H1 (cell line): ENCODE measurements around the gene ASCL5. TPM values are rescaled to one million over a fixed set of nuclear protein-coding genes. Genes with fewer than 3 reads are reported as not detected.

Source experiments
- CTCF ChIA-PET: fragments of 300-600 bp; sonication (Branson Sonifier 250); formaldehyde crosslinking; loops from one replicate; lab custom pipeline; 2021; ENCODE audit not compliant: partially characterized antibody; lab: Charles Lee
- POLR2A ChIA-PET: fragments of 300-600 bp; sonication (Branson Sonifier 250); formaldehyde crosslinking; loops from one replicate; lab custom pipeline; 2021; ENCODE audit warnings: inconsistent platforms; ENCODE audit not compliant: partially characterized antibody; lab: Charles Lee
- DNase-seq, 2 experiments: peaks; one replicate each; pipeline versions ENCODE4 v3.0.0 to v3.0.0-alpha.2; 2010 to 2022; ENCODE audit warnings: low spot score in 2 of 2, low read depth in 1 of 2, mixed read lengths in 1 of 2
- FAIRE-seq: peaks from 2 replicates; lab custom pipeline; 2011; peaks lifted over from hg19 to GRCh38; lab: Jason Lieb, UNC
- H2AFZ ChIP-seq: 2 replicates; pipeline ENCODE4 v1.8.1; 2012; ENCODE audit warnings: low read length, inconsistent platforms
- H2AK5ac ChIP-seq: 2 replicates; pipeline ENCODE4 v1.6.1; 2013; ENCODE audit warnings: low read depth, low read length
- H2BK120ac ChIP-seq: replicated peaks from 2 replicates; pipeline ENCODE3; 2013; ENCODE audit warnings: low read depth, low read length, inconsistent platforms
- H2BK12ac ChIP-seq: 2 replicates; pipeline ENCODE4 v1.6.1; 2013; ENCODE audit warnings: low read depth, low read length
- H2BK15ac ChIP-seq: 2 replicates; pipeline ENCODE4 v1.6.1; 2013; ENCODE audit warnings: low read length
- H2BK20ac ChIP-seq: 2 replicates; pipeline ENCODE4 v1.6.1; 2013; ENCODE audit warnings: low read length
- H2BK5ac ChIP-seq: 2 replicates; pipeline ENCODE4 v1.6.1; 2013; ENCODE audit warnings: low read depth, low read length
- H3K14ac ChIP-seq: 2 replicates; pipeline ENCODE4 v1.6.1; 2013; ENCODE audit warnings: inconsistent platforms; ENCODE audit not compliant: insufficient read length
- H3K18ac ChIP-seq: 2 replicates; pipeline ENCODE4 v1.6.1; 2013; ENCODE audit warnings: low read length; ENCODE audit errors: extremely low read depth
- H3K23ac ChIP-seq: 2 replicates; pipeline ENCODE4 v1.6.1; 2013; ENCODE audit warnings: inconsistent platforms; ENCODE audit not compliant: insufficient read length
- H3K23me2 ChIP-seq: 2 replicates; pipeline ENCODE4 v1.6.1; 2013; ENCODE audit warnings: low read depth, low read length
- H3K27ac ChIP-seq: 2 replicates; pipeline ENCODE4 v1.6.1; 2011; ENCODE audit warnings: low read depth, low read length, inconsistent platforms
- H3K27me3 ChIP-seq, 4 experiments: replicated peaks in 1 of 4; 1 replicate in 1 of 4; 2 replicates in 3 of 4; pipeline versions ENCODE4 v1.6.1 to v1.8.1; 2011 to 2013; ENCODE audit warnings: low read length in 3 of 4, mild to moderate bottlenecking in 3 of 4, inconsistent platforms in 2 of 4, mixed read lengths in 2 of 4, moderate library complexity in 1 of 4; ENCODE audit not compliant: control insufficient read depth in 3 of 4, insufficient read depth in 3 of 4; ENCODE audit errors: extremely low read depth in 1 of 4
- H3K36me3 ChIP-seq, 4 experiments: 2 replicates each; pipeline versions ENCODE4 v1.6.1 to v1.8.1; 2011 to 2013; ENCODE audit warnings: mild to moderate bottlenecking in 4 of 4, low read length in 3 of 4, moderate library complexity in 2 of 4, control low read depth in 1 of 4, inconsistent platforms in 1 of 4; ENCODE audit not compliant: insufficient read depth in 4 of 4, control insufficient read depth in 2 of 4
- H3K4ac ChIP-seq: replicated peaks from 2 replicates; pipeline ENCODE3; 2013; ENCODE audit warnings: low read length, low read depth, mixed read lengths, inconsistent platforms; ENCODE audit not compliant: insufficient read length
- H3K4me1 ChIP-seq, 4 experiments: replicated peaks in 1 of 4; 1 replicate in 1 of 4; 2 replicates in 3 of 4; pipeline versions ENCODE4 v1.6.1 to v1.8.1; 2011 to 2013; ENCODE audit warnings: low read length in 3 of 4, inconsistent platforms in 2 of 4, mixed read lengths in 1 of 4; ENCODE audit not compliant: insufficient read depth in 4 of 4, control insufficient read depth in 3 of 4
- H3K4me2 ChIP-seq, 2 experiments: 2 replicates each; pipeline versions ENCODE4 v1.6.1 to v1.8.1; 2011 to 2013; ENCODE audit warnings: low read depth in 2 of 2, low read length in 2 of 2, control low read depth in 1 of 2, inconsistent platforms in 1 of 2, mild to moderate bottlenecking in 1 of 2; ENCODE audit not compliant: insufficient read depth in 1 of 2
- H3K4me3 ChIP-seq, 4 experiments: fragments of 200-600, 300-600 bp in 1 of 4; sonication (generic), shearing (Covaris generic), sonication (Bioruptor Twin) in 1 of 4; 2 replicates each; pipeline versions ENCODE4 v1.5.1 to v1.8.1; 2011 to 2016; ENCODE audit warnings: low read length in 4 of 4, low read depth in 3 of 4, control low read depth in 2 of 4, inconsistent platforms in 2 of 4, mild to moderate bottlenecking in 2 of 4, mixed read lengths in 1 of 4, moderate library complexity in 1 of 4; ENCODE audit not compliant: insufficient read depth in 2 of 4; ENCODE audit errors: extremely low read depth in 1 of 4
- H3K56ac ChIP-seq: replicated peaks from 2 replicates; pipeline ENCODE3; 2013; ENCODE audit warnings: low read depth, mild to moderate bottlenecking, mixed read lengths, low read length, inconsistent platforms; ENCODE audit not compliant: insufficient read length
- H3K79me1 ChIP-seq: 2 replicates; pipeline ENCODE4 v1.6.1; 2013; ENCODE audit warnings: low read depth, low read length, control low read depth
- H3K79me2 ChIP-seq, 2 experiments: 2 replicates each; pipeline versions ENCODE4 v1.6.1 to v1.8.1; 2012 to 2013; ENCODE audit warnings: low read length in 2 of 2, mild to moderate bottlenecking in 2 of 2, inconsistent platforms in 1 of 2; ENCODE audit not compliant: insufficient read depth in 2 of 2, control insufficient read depth in 1 of 2
- H3K9ac ChIP-seq, 4 experiments: replicated peaks in 1 of 4; 1 replicate in 1 of 4; 2 replicates in 3 of 4; pipeline versions ENCODE4 v1.6.1 to v1.8.1; 2011 to 2013; ENCODE audit warnings: low read depth in 3 of 4, low read length in 3 of 4, control low read depth in 2 of 4, mild to moderate bottlenecking in 2 of 4, moderate library complexity in 2 of 4, inconsistent platforms in 1 of 4; ENCODE audit errors: extremely low read depth in 1 of 4
- H3K9me3 ChIP-seq, 2 experiments: 2 replicates each; pipeline versions ENCODE4 v1.6.1 to v1.8.1; 2012 to 2013; ENCODE audit warnings: mild to moderate bottlenecking in 2 of 2, moderate library complexity in 2 of 2, control low read depth in 1 of 2, inconsistent platforms in 1 of 2, low read depth in 1 of 2, low read length in 1 of 2, mixed read lengths in 1 of 2; ENCODE audit not compliant: insufficient read depth in 2 of 2
- H4K20me1 ChIP-seq, 2 experiments: replicated peaks in 1 of 2; 2 replicates each; pipeline versions ENCODE3 to v1.8.1; 2011 to 2013; ENCODE audit warnings: inconsistent platforms in 2 of 2, low read length in 2 of 2, mild to moderate bottlenecking in 1 of 2; ENCODE audit not compliant: insufficient read depth in 2 of 2, control insufficient read depth in 1 of 2
- H4K5ac ChIP-seq: 2 replicates; pipeline ENCODE4 v1.6.1; 2013; ENCODE audit warnings: low read length, low read depth, mixed read lengths, inconsistent platforms; ENCODE audit not compliant: insufficient read length
- H4K8ac ChIP-seq: 2 replicates; pipeline ENCODE4 v1.8.0; 2013; ENCODE audit warnings: mild to moderate bottlenecking, moderate library complexity, low read length, inconsistent platforms; ENCODE audit not compliant: insufficient read depth; ENCODE audit errors: extremely low read depth
- H4K91ac ChIP-seq: replicated peaks from 2 replicates; pipeline ENCODE3; 2013; ENCODE audit warnings: low read length, mixed read lengths, inconsistent platforms; ENCODE audit not compliant: insufficient read length
- ASH2L ChIP-seq: fragments of 200-600, 300-600 bp; sonication (generic); IDR thresholded peaks from one replicate; pipeline ENCODE4 v1.7.1; 2017; ENCODE audit warnings: low read length
- KDM1A ChIP-seq: fragments of 200-600, 300-600 bp; sonication (generic); IDR thresholded peaks from 2 replicates; pipeline ENCODE4 v1.7.1; 2016; ENCODE audit warnings: mild to moderate bottlenecking, low read length, borderline replicate concordance
- POLR2A ChIP-seq, 2 experiments: IDR thresholded peaks; 1 replicate in 1 of 2; 2 replicates in 1 of 2; pipeline ENCODE4 v1.6.1; 2011; ENCODE audit warnings: low read depth in 2 of 2, low read length in 2 of 2, mild to moderate bottlenecking in 2 of 2; ENCODE audit errors: control extremely low read depth in 1 of 2
- RAD21 ChIP-seq, 2 experiments: IDR thresholded peaks in 1 of 2; conservative IDR thresholded peaks in 1 of 2; 2 replicates each; pipeline ENCODE4 v1.6.1; 2011; ENCODE audit warnings: low read depth in 2 of 2, low read length in 2 of 2, improper control_type of control experiment in 1 of 2, inconsistent platforms in 1 of 2, mild to moderate bottlenecking in 1 of 2, moderate library complexity in 1 of 2
- SAP30 ChIP-seq: fragments of 300-600 bp; sonication (generic); IDR thresholded peaks from 2 replicates; pipeline ENCODE4 v1.7.1; 2012; ENCODE audit warnings: low read length, moderate library complexity, mild to moderate bottlenecking, inconsistent platforms; ENCODE audit not compliant: insufficient read depth, insufficient replicate concordance
- SIN3A ChIP-seq, 2 experiments: IDR thresholded peaks in 1 of 2; conservative IDR thresholded peaks in 1 of 2; 2 replicates each; pipeline ENCODE4 v1.6.1; 2011 to 2012; ENCODE audit warnings: low read length in 2 of 2, improper control_type of control experiment in 1 of 2, low read depth in 1 of 2, mild to moderate bottlenecking in 1 of 2
- TEAD4 ChIP-seq: IDR thresholded peaks from 2 replicates; pipeline ENCODE4 v1.6.1; 2012; ENCODE audit warnings: low read depth, low read length, inconsistent platforms, mixed read lengths
- USF2 ChIP-seq: IDR thresholded peaks from 2 replicates; pipeline ENCODE4 v1.6.1; 2011; ENCODE audit warnings: low read length, improper control_type of control experiment
- WGBS, 2 experiments: shearing (Covaris generic) in 1 of 2; methylation state at CpG; one replicate each; pipeline versions ENCODE4 v1.1.6 to v1.1.7; 2013 to 2015; ENCODE audit warnings: low lambda C conversion rate in 2 of 2, mixed read lengths in 2 of 2, inconsistent platforms in 1 of 2, low coverage in 1 of 2, missing lambda C conversion rate in 1 of 2; ENCODE audit not compliant: insufficient replicate concordance in 2 of 2, insufficient coverage in 1 of 2, insufficient read length in 1 of 2; ENCODE audit errors: extremely low coverage in 1 of 2, missing lambda C conversion rate in 1 of 2; 5-methylcytosine and 5-hydroxymethylcytosine counted together
- polyA plus RNA-seq, 7 experiments: library from polyadenylated mRNA; depleted of rRNA in 3 of 7; stranded (reverse) in 5 of 7; unstranded in 2 of 7; fragments of >200 nt in 5 of 7; fragments of 200-250 nt in 2 of 7; gene quantifications; 1 replicate in 5 of 7; 2 replicates in 1 of 7; 4 replicates in 1 of 7; pipeline versions ENCODE4 v1.2.1 to v1.2.3, GENCODE V29; 2011 to 2013; ENCODE audit warnings: missing spikeins in 2 of 7, mixed read lengths in 2 of 7
- total RNA-seq: library from RNA; stranded (reverse); fragmentation: NEBNext Ultra II Directional; extraction: Animal tissue kit (Norgen Biotek cat#: 25700); gene quantifications from 2 replicates; pipeline ENCODE4 v1.2.1, GENCODE V29; 2021
- TF ChIP-seq, protein P1 (sequence below): IDR thresholded peaks from 2 replicates; pipeline ENCODE4 v1.6.1; 2011; ENCODE audit warnings: low read depth, mild to moderate bottlenecking, low read length; ENCODE audit not compliant: insufficient read depth

Gene ASCL5
- total and polyA plus RNA-seq, 2 of the 8 experiments (the other 6 are each of a cell fraction or from before 2014, with no cell fraction given) = 0.29 to 0.41 TPM

GRCh38 chr1:201142011-201142848 lies 15.2 kb upstream of the ASCL5 start:
- Histone ChIP-seq H2AFZ (no peak overlapping the region), H2BK5ac (no peak overlapping the region), H2BK120ac (no peak overlapping the region), H3K4ac (no peak overlapping the region), H3K23ac (no peak overlapping the region), H3K4me3 (no peak overlapping the region), H2BK15ac (no peak overlapping the region), H3K56ac (no peak overlapping the region), H3K79me2 (no peaks in the 10 kb centered on the region), H3K36me3 (peaks cover 48 to 86% (median 72%) of the 10 kb centered on the region in 4 experiments), H3K27ac (no peak overlapping the region), H3K18ac (no peak overlapping the region), H2BK12ac (no peak overlapping the region), H2BK20ac (no peak overlapping the region), H4K91ac (no peak overlapping the region), H3K14ac (no peak overlapping the region), H3K9me3 (no peaks in the 10 kb centered on the region), H4K20me1 (peaks cover 12 to 14% of the 10 kb centered on the region in 2 experiments), H3K4me1 (no peaks in the 10 kb centered on the region), H3K79me1 (no peaks in the 10 kb centered on the region), H3K23me2 (no peaks in the 10 kb centered on the region), H4K5ac (no peak overlapping the region), H3K4me2 (no peak overlapping the region), H2AK5ac (no peak overlapping the region), H3K27me3 (no peaks in the 10 kb centered on the region), H4K8ac (no peak overlapping the region), H3K9ac (no peak overlapping the region)
- ChIA-PET CTCF (interaction anchor here (1.1 to 5.8 kb wide), 8 partner anchors 7 to 219 kb away, joined by 3 to 32 read pairs (median 6); partner anchors contain the start of gene ASCL5), POLR2A (interaction anchor here (1.0 to 4.4 kb wide), 6 partner anchors 8 to 51 kb away, joined by 3 to 20 read pairs (median 4); partner anchors contain the start of gene TMEM9)
- WGBS, 2 experiments = 91% methylated on average over 16 of the region's 16 CpGs; no CpG with 5 or more reads in 1 of the 2 experiments
- DNase-seq = no peak
- no peak for FAIRE-seq
- TF ChIP-seq SIN3A (conservative IDR thresholded peaks at IDR 0.05 in 1 of 2, IDR thresholded peaks at IDR 0.05 in 1 of 2; ENCODE audit: low read depth in 1 of 2, low read length in 2 of 2) (no peak), SAP30 (no peak), KDM1A (no peak), RAD21 (IDR thresholded peaks at IDR 0.05 in 1 of 2, conservative IDR thresholded peaks at IDR 0.05 in 1 of 2; ENCODE audit: low read depth in 2 of 2, low read length in 2 of 2) (no peak), ASH2L (no peak), USF2 (no peak), POLR2A (IDR thresholded peaks at IDR 0.05; ENCODE audit: control extremely low read depth in 1 of 2, low read depth in 2 of 2, low read length in 2 of 2) (no peak), TEAD4 (no peak)
- TF ChIP-seq, protein P1, sequence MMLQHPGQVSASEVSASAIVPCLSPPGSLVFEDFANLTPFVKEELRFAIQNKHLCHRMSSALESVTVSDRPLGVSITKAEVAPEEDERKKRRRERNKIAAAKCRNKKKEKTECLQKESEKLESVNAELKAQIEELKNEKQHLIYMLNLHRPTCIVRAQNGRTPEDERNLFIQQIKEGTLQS = no peak
